ENCODE results near the gene RPS17. TPM values are rescaled to one million over a fixed set of nuclear protein-coding genes. Genes with fewer than 3 reads are reported as not detected.
A peak's percentile ranks its signal among the peaks of the same experiment; 100 is the strongest.

Gene RPS17
- total RNA-seq, 2 donors from 2014 or later = 1,918 to 2,023 TPM

GRCh38 chr15:82533801-82534200, 6.5 kb downstream of the RPS17 start:
- Histone ChIP-seq H3K9me3 (ENCODE audit: control insufficient read depth, low read length) (no peaks in the 10 kb centered on the region), H3K4me3 (ENCODE audit: low read length) (no peak overlapping the region), H3K27me3 (ENCODE audit: control insufficient read depth, insufficient read depth, low read length, poor library complexity, severe bottlenecking) (no peaks in the 10 kb centered on the region), H3K4me1 (ENCODE audit: control insufficient read depth, insufficient read depth, low read length) (peaks cover 5% of the 10 kb centered on the region), H3K27ac (ENCODE audit: low read depth, low read length) (no peak overlapping the region), H3K9ac (ENCODE audit: extremely low read depth, low read length, poor library complexity, severe bottlenecking) (no peak overlapping the region), H3K36me3 (ENCODE audit: control insufficient read depth, insufficient read depth, low read length) (peaks cover 49% of the 10 kb centered on the region)
- TF ChIP-seq CTCF (conservative IDR thresholded peaks at IDR 0.05) = no peak
- Mint-ChIP-seq H3K9me3 (peaks cover 2% of the 10 kb centered on the region), H3K4me3 (no peak overlapping the region), H3K27me3 (ENCODE audit: insufficient read depth) (no peaks in the 10 kb centered on the region), H3K4me1 (peaks cover 14% of the 10 kb centered on the region), H3K36me3 (ENCODE audit: low read depth) (peaks cover 59% of the 10 kb centered on the region), H3K27ac (no peak overlapping the region)
- DNase-seq = peak; percentile 48
- WGBS, 2 experiments (ENCODE audit: insufficient coverage in 1 of 2, insufficient read length in 1 of 2) = 96 to 100% methylated on average over 1 to 3 of the region's 3 CpGs

GRCh38 chr15:82532991-82533481, 7.2 kb downstream of the RPS17 start:
- DNase-seq = peak; percentile 47
- Histone ChIP-seq H3K27ac (ENCODE audit: low read depth, low read length) (no peak overlapping the region), H3K4me1 (ENCODE audit: control insufficient read depth, insufficient read depth, low read length) (no peaks in the 10 kb centered on the region), H3K9ac (ENCODE audit: extremely low read depth, low read length, poor library complexity, severe bottlenecking) (no peak overlapping the region), H3K9me3 (ENCODE audit: control insufficient read depth, low read length) (no peaks in the 10 kb centered on the region), H3K4me3 (ENCODE audit: low read length) (no peak overlapping the region), H3K36me3 (ENCODE audit: control insufficient read depth, insufficient read depth, low read length) (peaks cover 41% of the 10 kb centered on the region), H3K27me3 (ENCODE audit: control insufficient read depth, insufficient read depth, low read length, poor library complexity, severe bottlenecking) (no peaks in the 10 kb centered on the region)
- Mint-ChIP-seq H3K27ac (no peak overlapping the region), H3K9me3 (peaks cover 2% of the 10 kb centered on the region), H3K27me3 (ENCODE audit: insufficient read depth) (no peaks in the 10 kb centered on the region), H3K4me1 (peaks cover 13% of the 10 kb centered on the region), H3K36me3 (ENCODE audit: low read depth) (peaks cover 52% of the 10 kb centered on the region), H3K4me3 (no peak overlapping the region)
- WGBS, 2 experiments (ENCODE audit: insufficient coverage in 1 of 2, insufficient read length in 1 of 2) = 91 to 93% methylated on average over 10 to 15 of the region's 15 CpGs
- no peak for TF ChIP-seq CTCF (conservative IDR thresholded peaks at IDR 0.05)

GRCh38 chr15:82532383-82532990, 7.8 kb downstream of the RPS17 start:
- H3K9ac ChIP-seq (ENCODE audit: extremely low read depth, low read length, poor library complexity, severe bottlenecking) = no peak overlapping the region
- 91 to 92% methylated on average over 4 to 9 of the region's 9 CpGs for WGBS, 2 experiments (ENCODE audit: insufficient coverage in 1 of 2, insufficient read length in 1 of 2)
- Mint-ChIP-seq H3K27ac (no peak overlapping the region), H3K4me3 (no peak overlapping the region), H3K27me3 (ENCODE audit: insufficient read depth) (no peaks in the 10 kb centered on the region), H3K4me1 (peaks cover 9% of the 10 kb centered on the region), H3K9me3 (peaks cover 2% of the 10 kb centered on the region), H3K36me3 (ENCODE audit: low read depth) (peaks cover 46% of the 10 kb centered on the region)
- no peak for TF ChIP-seq CTCF (conservative IDR thresholded peaks at IDR 0.05)
- no peak overlapping the region for H3K4me3 ChIP-seq (ENCODE audit: low read length)
- no peaks in the 10 kb centered on the region for H3K9me3 ChIP-seq (ENCODE audit: control insufficient read depth, low read length)
- peaks cover 36% of the 10 kb centered on the region for H3K36me3 ChIP-seq (ENCODE audit: control insufficient read depth, insufficient read depth, low read length)
- no peaks in the 10 kb centered on the region for H3K4me1 ChIP-seq (ENCODE audit: control insufficient read depth, insufficient read depth, low read length)
- no peak overlapping the region for H3K27ac ChIP-seq (ENCODE audit: low read depth, low read length)
- peak; percentile 49 for DNase-seq
- H3K27me3 ChIP-seq (ENCODE audit: control insufficient read depth, insufficient read depth, low read length, poor library complexity, severe bottlenecking) = no peaks in the 10 kb centered on the region

All from endodermal cell (in vitro differentiated cells).